Activated CD8-positive, alpha-beta memory T cell treated with anti-CD3 and anti-CD28 coated beads for 48 hours (primary cell): Measurements from ENCODE around the gene SLC19A1.
"Not testable (repeated sequence)": the region's sequence is repeated elsewhere in the genome, so short reads cannot be mapped to it uniquely, and the experiment has no call there.

Source experiments
- DNase-seq, 3 experiments: peaks; one replicate each; pipeline ENCODE4 v3.0.0-alpha.2; 2020; ENCODE audit warnings: low read depth in 2 of 3, low spot score in 2 of 3

Gene SLC19A1

GRCh38 chr21:45533846-45534635 lies 8.2 kb downstream of the SLC19A1 start:
- no peak for DNase-seq

GRCh38 chr21:45533361-45533845 lies 8.8 kb downstream of the SLC19A1 start:
- DNase-seq = no peak

GRCh38 chr21:45532826-45533360 lies 9.3 kb downstream of the SLC19A1 start:
- no peak for DNase-seq

- DNase-seq = no peak
These were observed 10.6 kb downstream of the SLC19A1 start for GRCh38 chr21:45531393-45532215.

- DNase-seq = not testable (repeated sequence)
These were observed 11.2 kb downstream of the SLC19A1 start for GRCh38 chr21:45531114-45531392.

GRCh38 chr21:45530423-45531113 lies 11.7 kb downstream of the SLC19A1 start:
- no peak for DNase-seq

GRCh38 chr21:45529785-45530422 lies 12.3 kb downstream of the SLC19A1 start:
- no peak for DNase-seq

GRCh38 chr21:45528981-45529784 lies 13.1 kb downstream of the SLC19A1 start:
- no peak for DNase-seq

GRCh38 chr21:45528028-45528705 lies 14.1 kb downstream of the SLC19A1 start:
- DNase-seq = no peak

GRCh38 chr21:45527151-45527999 lies 14.9 kb downstream of the SLC19A1 start:
- DNase-seq = not testable (repeated sequence)

GRCh38 chr21:45525910-45526306 lies 16.3 kb downstream of the SLC19A1 start:
- no peak for DNase-seq

- DNase-seq = no peak
These were observed 16.9 kb downstream of the SLC19A1 start for GRCh38 chr21:45525153-45525909.

GRCh38 chr21:45524756-45525152 lies 17.5 kb downstream of the SLC19A1 start:
- no peak for DNase-seq

GRCh38 chr21:45523411-45524101 lies 18.7 kb downstream of the SLC19A1 start:
- no peak for DNase-seq

GRCh38 chr21:45522986-45523385 lies 19.3 kb downstream of the SLC19A1 start:
- DNase-seq = no peak

- DNase-seq = no peak
These were observed 19.9 kb downstream of the SLC19A1 start for GRCh38 chr21:45522381-45522780.

- no peak for DNase-seq
These were observed 21.0 kb downstream of the SLC19A1 start for GRCh38 chr21:45521241-45521640.
